ENCODE results near the gene OGFOD3.

OGFOD3 gene

DNA sequence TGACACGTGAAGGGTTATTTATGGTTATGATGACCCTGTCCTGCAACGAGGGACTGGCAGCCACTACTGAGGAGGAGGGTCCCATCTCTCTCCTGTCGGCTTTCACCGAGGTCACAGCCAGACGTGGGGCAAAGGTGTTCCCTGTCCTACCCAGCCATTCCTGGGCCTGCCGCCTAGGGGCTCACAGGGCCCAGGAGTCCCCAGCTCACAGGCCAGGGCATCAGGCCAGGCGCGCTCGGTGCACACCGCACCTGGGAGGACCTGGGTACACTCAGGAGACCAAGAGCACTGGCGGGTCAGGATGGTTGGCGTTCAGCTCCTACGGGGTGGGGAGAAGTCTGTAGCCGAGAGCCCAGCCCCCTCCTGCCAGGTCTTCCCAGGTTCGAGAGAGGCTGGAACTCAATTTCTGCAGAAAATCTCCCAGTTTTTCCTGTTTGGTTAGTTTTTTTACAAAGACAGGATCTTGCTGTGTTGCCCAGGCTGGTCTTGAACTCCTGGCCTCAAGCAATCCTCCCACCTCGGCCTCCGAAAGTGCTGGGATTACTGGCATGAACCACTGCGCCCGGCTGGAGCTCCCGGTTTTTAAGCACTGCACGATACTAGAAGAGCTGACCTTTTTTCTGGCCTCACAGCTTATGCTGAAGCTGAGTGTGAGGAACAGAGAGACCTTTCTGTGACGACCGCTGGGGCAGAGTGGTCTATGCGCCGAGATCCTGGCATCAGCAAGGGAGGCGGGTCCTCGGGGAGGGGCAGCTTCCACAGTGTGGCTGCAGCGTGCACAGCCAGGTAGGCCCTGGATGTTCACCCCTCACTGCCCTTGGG is 24.5 kb upstream of the OGFOD3 start:
- peak overlapping the region in 1 of 2 donors; percentile 17 for H3K4me3 Mint-ChIP-seq
- H3K36me3 Mint-ChIP-seq = peaks cover 29 to 40% of the 10 kb centered on the region in 2 donors
- no peak for DNase-seq
- H3K27ac Mint-ChIP-seq = peak overlapping the region; percentile 82
- H3K27me3 Mint-ChIP-seq = no peaks in the 10 kb centered on the region
- no peak for ATAC-seq (replicated peaks)
- no peaks in the 10 kb centered on the region for H3K9me3 Mint-ChIP-seq
- H3K4me1 Mint-ChIP-seq = peaks cover 36 to 79% of the 10 kb centered on the region in 2 donors

DNA sequence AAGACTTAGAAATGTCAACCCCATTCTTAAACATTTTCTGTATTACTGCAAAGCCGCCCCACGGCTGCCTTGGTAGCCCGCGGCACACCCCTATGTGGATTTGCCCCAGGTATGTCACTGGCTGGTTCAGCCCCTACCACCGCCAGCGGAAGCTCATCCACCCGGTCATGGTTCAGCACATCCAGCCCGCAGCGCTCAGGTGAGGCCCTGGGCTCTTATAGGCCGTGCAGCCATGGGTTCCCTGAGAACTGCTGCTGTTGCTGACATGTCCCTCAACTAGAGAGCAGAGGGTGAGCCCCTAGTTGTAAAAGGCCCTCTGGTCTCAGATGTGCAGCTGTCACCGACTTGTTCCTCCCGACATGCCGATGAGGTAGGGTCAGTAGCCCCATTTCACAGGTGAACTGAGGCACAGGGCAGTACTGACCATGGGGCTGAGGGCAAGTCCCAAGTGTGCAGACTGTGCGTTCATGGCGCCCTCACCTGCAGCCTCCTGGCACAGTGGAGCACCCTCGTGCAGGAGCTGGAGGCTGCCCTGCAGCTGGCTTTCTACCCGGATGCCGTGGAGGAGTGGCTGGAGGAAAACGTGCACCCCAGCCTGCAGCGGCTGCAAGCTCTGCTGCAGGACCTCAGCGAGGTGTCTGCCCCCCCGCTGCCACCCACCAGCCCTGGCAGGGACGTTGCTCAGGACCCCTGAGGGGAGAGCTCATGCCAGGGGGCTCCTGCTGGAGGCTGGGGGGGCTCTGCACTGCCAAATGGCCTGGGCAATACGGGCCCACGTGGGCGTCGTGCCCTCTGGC is 23.5 kb upstream of the OGFOD3 start:
- no peaks in the 10 kb centered on the region for H3K9me3 Mint-ChIP-seq
- peak overlapping the region; percentile 19 to 54 for H3K4me3 Mint-ChIP-seq
- peaks cover 32 to 69% of the 10 kb centered on the region in 2 donors for H3K4me1 Mint-ChIP-seq
- no peak for DNase-seq
- no peaks in the 10 kb centered on the region for H3K27me3 Mint-ChIP-seq
- peaks cover 34 to 39% of the 10 kb centered on the region in 2 donors for H3K36me3 Mint-ChIP-seq
- H3K27ac Mint-ChIP-seq = peak overlapping the region; percentile 87
- ATAC-seq (replicated peaks) = peak; percentile 9 to 15

DNA sequence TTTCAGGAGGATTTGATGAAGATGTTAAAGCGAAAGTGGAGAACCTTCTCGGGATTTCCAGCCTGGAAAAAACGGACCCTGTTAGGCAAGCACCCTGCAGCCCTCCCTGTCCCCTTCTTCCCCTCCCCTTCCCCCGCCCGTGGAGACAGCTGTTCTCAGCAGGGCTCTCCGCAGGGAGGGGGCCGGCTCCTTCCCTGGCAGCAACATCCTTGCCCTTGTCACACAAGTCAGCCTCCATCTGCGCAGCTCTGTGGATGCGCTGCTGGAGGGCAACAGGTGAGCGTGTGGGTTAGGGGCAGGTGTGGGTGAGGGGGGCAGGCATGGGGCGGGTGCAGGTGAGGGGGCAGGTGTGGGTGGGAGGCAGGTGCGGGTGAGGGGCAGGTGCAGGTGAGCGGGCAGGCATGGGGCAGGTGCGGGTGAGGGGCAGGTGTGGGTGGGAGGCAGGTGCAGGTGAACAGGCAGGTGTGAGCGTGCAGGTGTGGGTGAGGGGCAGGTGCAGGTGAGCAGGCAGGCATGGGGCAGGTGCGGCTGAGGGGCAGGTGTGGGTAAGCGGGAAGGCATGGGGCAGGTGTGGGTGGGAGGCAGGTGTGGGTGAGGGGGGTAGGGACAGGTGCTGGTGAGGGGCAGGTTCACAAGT is 22.7 kb upstream of the OGFOD3 start:
- H3K27ac Mint-ChIP-seq = peak overlapping the region; percentile 93
- DNase-seq = no peak
- H3K4me1 Mint-ChIP-seq = peaks cover 30 to 61% of the 10 kb centered on the region in 2 donors
- no peaks in the 10 kb centered on the region for H3K27me3 Mint-ChIP-seq
- peak in 1 of 2 donors; percentile 4 for ATAC-seq (replicated peaks)
- H3K4me3 Mint-ChIP-seq = peak overlapping the region; percentile 55 to 68
- peaks cover 27 to 34% of the 10 kb centered on the region in 2 donors for H3K36me3 Mint-ChIP-seq
- no peaks in the 10 kb centered on the region for H3K9me3 Mint-ChIP-seq

DNA sequence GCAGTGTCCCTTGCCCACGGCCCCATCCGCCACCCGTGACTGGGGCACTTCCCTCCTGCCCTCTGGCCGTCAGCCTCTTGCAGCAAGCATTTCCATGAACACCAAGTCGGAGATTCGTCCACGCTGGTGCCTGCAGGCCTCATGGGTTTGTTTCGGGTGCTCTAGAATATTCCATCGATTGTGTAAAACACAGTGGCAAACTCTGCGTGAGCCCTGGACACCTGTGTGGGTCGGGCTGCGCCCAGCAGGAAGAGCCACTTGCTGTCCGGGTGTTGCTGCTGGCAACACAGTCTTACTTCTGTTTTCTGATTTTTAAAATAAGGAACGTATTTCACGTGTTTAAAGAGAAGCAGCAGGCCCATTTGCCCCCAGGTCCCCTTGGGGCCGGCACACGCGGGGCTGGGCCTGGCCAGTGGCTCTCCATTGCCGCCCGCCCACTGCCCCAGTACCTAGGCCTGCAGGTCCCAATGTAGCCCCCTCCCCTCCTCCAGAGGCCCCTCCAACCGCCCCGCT is 22.1 kb upstream of the OGFOD3 start:
- H3K9me3 Mint-ChIP-seq = no peaks in the 10 kb centered on the region
- peaks cover 24 to 57% of the 10 kb centered on the region in 2 donors for H3K4me1 Mint-ChIP-seq
- peak overlapping the region; percentile 55 to 68 for H3K4me3 Mint-ChIP-seq
- peak overlapping the region; percentile 93 for H3K27ac Mint-ChIP-seq
- peak; percentile 39 to 53 for ATAC-seq (replicated peaks)
- no peaks in the 10 kb centered on the region for H3K27me3 Mint-ChIP-seq
- peaks cover 22 to 28% of the 10 kb centered on the region in 2 donors for H3K36me3 Mint-ChIP-seq
- DNase-seq = no peak

DNA sequence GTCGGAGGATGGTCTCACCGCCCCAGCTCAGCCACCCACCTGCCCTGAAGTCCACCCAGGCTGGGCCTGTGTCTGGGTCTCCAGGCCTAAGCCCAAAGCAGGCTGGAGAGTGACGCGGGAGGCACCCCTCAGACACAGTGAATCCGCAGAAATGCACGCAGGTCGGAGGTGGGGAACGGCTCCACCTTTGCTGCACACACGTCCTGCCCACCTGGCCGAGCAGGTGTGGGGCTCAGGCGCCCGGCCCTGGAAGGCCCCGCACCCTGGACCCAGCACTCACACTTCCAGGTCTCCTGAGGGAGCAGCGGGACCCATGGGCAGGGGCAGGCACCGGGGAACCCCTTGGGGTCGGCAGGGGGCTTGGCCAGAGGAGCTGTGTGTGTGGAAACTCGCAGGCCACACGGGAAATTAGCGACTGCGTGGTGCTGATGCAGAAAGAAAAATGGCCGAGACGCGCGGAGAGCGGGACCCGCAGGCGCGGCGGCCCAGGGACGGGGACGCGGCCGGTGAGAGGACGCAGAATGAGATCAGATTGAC is 21.5 kb upstream of the OGFOD3 start:
- H3K36me3 Mint-ChIP-seq = peaks cover 20 to 28% of the 10 kb centered on the region in 2 donors
- no peak for DNase-seq
- peaks cover 28 to 61% of the 10 kb centered on the region in 2 donors for H3K4me1 Mint-ChIP-seq
- peak overlapping the region; percentile 69 for H3K27ac Mint-ChIP-seq
- peak in 1 of 2 donors; percentile 6 for ATAC-seq (replicated peaks)
- H3K27me3 Mint-ChIP-seq = no peaks in the 10 kb centered on the region
- no peaks in the 10 kb centered on the region for H3K9me3 Mint-ChIP-seq
- peak overlapping the region in 1 of 2 donors; percentile 68 for H3K4me3 Mint-ChIP-seq

DNA sequence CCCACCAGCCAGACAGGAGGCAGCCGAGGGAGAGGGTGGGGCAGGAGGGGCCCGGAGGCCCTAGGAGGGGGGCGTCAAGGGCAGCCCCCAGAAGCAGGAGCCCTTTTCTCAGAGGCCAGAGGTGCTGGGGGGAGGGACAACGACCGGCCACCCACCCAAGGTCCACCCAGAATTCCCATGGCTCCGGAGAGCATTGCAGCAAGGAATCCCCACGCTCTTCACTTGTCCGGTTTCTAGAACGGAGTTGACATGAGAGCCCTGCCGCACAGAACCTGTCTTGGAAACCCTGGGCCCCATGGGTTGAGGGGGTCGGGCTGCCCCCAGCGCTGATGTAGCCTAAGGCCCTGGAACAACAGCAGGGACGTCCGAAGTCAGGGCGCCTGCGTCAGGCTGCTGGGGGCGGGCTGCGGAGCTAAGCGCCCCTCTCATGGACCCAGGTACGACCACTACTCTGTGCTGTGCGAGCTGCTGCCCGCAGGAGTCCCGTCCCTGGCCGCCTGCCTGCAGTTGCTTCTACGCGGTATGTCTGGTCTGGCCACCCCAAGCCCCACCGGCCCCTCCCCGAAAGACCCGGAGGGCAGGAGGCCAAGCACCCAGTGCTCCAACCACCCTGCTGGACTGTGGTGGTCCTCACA is 20.9 kb upstream of the OGFOD3 start:
- peak overlapping the region; percentile 69 for H3K27ac Mint-ChIP-seq
- peaks cover 29 to 67% of the 10 kb centered on the region in 2 donors for H3K4me1 Mint-ChIP-seq
- H3K36me3 Mint-ChIP-seq = peaks cover 20 to 29% of the 10 kb centered on the region in 2 donors
- no peak overlapping the region for H3K4me3 Mint-ChIP-seq
- ATAC-seq (replicated peaks) (no peak), DNase-seq (no peak)
- H3K27me3 Mint-ChIP-seq = no peaks in the 10 kb centered on the region
- H3K9me3 Mint-ChIP-seq = no peaks in the 10 kb centered on the region

DNA sequence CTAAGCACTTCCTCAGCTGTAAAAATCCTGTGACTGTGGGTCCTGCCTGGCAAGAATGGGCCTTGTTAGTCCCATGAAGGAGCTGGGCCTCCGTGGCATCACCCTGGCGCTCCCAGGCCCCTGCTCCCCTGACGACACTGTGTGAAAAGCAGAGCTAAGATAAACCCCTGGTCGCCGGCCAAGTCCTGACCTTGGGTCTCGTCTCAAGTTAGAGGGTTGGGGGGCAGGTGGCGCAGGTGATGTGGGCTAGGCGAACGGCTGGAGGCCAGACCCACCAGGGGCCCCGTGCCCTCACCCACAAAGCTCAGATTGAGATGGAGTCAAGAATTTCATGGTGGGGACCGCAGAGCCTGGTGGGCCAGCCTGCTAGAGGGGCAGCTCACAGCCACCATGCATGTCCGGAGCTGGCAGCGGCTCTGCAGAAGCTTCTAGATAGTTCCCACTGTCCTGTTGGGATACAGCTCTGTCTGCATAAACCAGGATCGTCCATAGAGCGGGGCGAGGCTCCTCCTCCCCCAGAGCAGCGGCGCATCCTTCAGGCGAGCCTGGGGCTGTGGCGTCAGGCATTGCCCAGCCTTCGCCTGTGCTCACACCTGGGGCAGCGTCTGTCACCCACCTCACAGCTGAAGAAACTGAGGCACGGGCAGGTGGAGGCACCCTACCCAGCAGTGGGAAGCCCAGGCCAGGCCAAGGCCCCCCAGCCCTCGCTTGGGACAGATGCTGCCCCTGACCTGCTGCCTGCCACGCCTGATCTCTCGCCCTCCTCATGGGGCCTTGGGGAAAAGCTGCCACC is 20.2 kb upstream of the OGFOD3 start:
- no peak for ATAC-seq (replicated peaks)
- no peak overlapping the region for H3K4me3 Mint-ChIP-seq
- H3K27ac Mint-ChIP-seq = peak overlapping the region; percentile 51

DNA sequence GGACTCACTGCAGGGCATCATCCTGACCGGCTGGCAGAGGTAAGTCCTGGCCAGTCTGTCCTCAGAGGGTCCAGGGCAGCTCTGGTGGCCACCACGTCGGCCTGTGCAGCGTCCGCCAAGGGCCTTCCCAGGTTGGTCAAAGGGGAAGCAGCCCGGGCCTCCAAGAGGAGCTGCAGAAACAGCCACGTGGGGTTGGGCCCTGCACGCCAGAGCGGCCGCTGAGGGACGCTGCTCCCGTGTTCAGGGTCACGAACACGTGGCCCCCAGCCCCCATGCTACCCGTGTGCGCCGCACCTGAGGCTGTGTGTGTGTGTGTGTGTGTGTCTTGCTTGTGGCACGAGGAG is 18.9 kb upstream of the OGFOD3 start:
- DNase-seq = no peak
- Mint-ChIP-seq H3K27ac (peak overlapping the region; percentile 71), H3K4me1 (peaks cover 25 to 65% of the 10 kb centered on the region in 2 donors), H3K4me3 (no peak overlapping the region), H3K9me3 (no peaks in the 10 kb centered on the region), H3K36me3 (peaks cover 17 to 26% of the 10 kb centered on the region in 2 donors), H3K27me3 (no peaks in the 10 kb centered on the region)
- no peak for ATAC-seq (replicated peaks)

More for the DNA sequence above, 20.2 kb upstream of the OGFOD3 start:
- H3K27me3 Mint-ChIP-seq = no peaks in the 10 kb centered on the region
- H3K36me3 Mint-ChIP-seq = peaks cover 24 to 33% of the 10 kb centered on the region in 2 donors
- H3K4me1 Mint-ChIP-seq = peaks cover 31 to 74% of the 10 kb centered on the region in 2 donors
- no peak for DNase-seq
- no peaks in the 10 kb centered on the region for H3K9me3 Mint-ChIP-seq

DNA sequence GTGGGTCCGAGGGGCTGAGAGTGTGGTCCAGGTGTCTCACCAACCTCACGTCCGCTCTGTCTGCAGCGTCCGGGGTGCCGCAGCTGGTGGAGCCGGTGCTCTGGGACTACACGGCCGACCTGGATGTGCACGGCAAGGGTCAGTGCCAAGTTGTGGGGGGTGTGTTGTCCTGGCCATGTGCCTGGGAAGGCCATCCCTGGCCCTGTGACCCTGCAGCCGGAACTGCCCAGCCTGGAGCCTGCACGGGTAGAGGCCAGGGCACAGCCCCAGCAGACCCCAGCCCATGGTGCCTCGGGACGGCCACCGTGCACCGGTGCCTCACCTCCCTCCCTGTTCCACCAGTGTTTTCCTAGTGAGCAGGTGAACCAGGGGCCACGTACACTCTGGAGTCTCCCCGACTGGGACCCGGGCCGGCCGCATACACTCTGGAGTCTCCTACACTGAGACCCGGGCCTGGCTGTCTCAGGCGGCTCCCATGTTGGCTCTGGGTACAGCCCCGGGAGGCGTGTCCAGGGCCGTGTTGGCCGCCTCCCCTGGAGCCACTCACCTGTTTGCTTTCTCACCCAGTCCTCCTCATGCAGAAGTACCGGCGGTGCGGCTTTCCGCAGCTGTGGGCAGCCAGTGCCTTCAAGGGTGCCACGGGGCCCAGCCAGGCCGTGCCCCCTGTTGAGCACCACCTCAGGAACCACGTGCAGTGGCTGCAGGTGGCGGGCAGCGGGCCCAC is 18.4 kb upstream of the OGFOD3 start:
- ATAC-seq (replicated peaks) (no peak), DNase-seq (no peak)
- H3K27me3 Mint-ChIP-seq = no peaks in the 10 kb centered on the region
- peak overlapping the region; percentile 47 for H3K27ac Mint-ChIP-seq
- H3K36me3 Mint-ChIP-seq = peaks cover 15 to 25% of the 10 kb centered on the region in 2 donors
- peaks cover 23 to 60% of the 10 kb centered on the region in 2 donors for H3K4me1 Mint-ChIP-seq
- H3K9me3 Mint-ChIP-seq = no peaks in the 10 kb centered on the region
- no peak overlapping the region for H3K4me3 Mint-ChIP-seq

DNA sequence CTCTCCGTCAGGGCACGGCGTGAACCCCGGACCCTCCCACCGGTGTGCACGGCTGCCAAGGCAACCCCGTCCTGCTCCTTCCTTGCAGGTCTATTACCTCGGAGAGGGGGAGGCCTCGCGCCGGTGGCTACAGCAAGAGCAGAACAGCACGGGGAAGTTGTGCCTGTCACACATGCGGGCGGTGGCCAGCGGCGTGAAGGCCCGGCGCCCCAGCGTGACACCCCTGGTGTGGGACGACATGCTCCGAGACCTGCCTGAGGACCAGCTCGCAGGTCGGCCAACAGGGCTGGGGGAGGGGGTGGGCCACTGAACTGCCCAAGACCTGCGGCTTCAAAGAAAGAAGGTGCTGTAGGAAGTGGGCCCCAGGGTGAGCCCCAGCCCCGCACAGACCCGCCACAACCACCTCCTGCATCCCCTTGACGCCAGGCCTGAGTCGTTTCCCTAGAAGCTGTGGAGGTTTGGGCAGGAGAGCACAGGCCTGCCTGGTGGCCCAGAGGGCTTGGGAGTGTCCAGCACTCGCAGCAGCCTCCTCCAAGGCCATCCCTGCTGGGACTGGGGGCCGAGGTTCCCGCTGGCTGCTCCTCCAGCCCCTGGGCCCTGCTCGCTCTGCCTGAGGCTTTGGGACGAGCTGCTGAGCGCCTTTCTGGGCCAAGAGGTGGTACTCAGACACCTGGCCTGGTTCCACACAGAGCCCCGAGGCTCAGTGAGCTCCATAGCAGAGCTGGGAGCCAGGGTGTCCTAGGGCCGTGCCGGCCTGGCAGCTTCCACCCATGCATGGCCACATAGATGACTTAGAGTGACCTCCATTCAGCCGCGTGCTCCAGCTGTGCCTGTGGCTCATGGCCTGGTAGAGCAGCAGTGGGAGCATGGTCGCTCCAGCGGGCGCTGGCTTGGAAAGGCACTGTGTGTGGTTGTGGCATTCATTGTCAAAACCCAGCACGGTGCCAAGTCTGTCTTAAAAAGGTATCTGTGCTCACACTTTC is 17.5 kb upstream of the OGFOD3 start:
- peaks cover 17 to 51% of the 10 kb centered on the region in 2 donors for H3K4me1 Mint-ChIP-seq
- no peak overlapping the region for H3K4me3 Mint-ChIP-seq
- no peak overlapping the region for H3K27ac Mint-ChIP-seq
- H3K36me3 Mint-ChIP-seq = peaks cover 20 to 29% of the 10 kb centered on the region in 2 donors
- H3K9me3 Mint-ChIP-seq = no peaks in the 10 kb centered on the region
- DNase-seq = no peak
- no peaks in the 10 kb centered on the region for H3K27me3 Mint-ChIP-seq
- ATAC-seq (replicated peaks) = no peak

DNA sequence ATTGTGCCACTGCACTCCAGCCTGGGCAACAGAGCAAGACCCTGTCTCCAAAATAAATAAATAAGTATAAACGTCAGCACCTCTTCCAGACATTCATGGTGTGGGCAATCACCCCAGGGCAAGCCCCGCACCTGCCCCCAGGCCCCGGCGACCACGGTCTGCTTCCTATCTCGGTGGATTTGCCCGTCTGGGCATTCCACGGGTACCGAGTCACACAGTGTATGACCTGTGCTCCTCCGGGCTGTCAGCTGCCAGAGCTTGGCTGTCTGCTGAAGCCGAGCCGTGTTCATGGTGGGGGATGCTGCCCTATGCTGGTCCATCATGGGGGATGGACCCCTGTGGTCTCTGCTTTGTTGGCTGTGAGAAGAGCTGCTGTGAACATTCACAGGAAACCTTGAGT is 16.7 kb upstream of the OGFOD3 start:
- Mint-ChIP-seq H3K36me3 (peaks cover 20 to 24% of the 10 kb centered on the region in 2 donors), H3K27me3 (no peaks in the 10 kb centered on the region), H3K9me3 (no peaks in the 10 kb centered on the region), H3K4me3 (no peak overlapping the region), H3K27ac (peak overlapping the region; percentile 14), H3K4me1 (peaks cover 11 to 46% of the 10 kb centered on the region in 2 donors)
- ATAC-seq (replicated peaks) (no peak), DNase-seq (no peak)

DNA sequence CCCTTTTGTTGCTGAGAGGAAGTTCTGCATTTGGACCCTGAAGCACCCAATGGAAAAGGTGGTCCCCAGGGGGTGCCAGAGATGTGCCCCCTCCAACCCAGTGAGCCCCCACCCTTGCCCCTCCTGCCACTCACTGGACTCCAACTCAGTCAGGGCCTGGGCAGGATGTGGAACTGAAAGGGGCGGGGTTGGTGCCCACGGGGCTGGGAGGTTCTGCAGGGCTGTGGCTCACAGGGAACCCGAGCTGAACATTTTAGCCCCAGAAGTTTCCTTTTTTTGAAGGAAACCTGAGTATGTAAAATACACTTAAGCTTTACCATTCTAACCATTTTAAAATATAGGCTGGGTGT is 15.8 kb upstream of the OGFOD3 start:
- peaks cover 18 to 46% of the 10 kb centered on the region in 2 donors for H3K4me1 Mint-ChIP-seq
- H3K36me3 Mint-ChIP-seq = peaks cover 28 to 32% of the 10 kb centered on the region in 2 donors
- no peaks in the 10 kb centered on the region for H3K9me3 Mint-ChIP-seq
- DNase-seq (no peak), ATAC-seq (replicated peaks) (peak; percentile 78 to 91)
- H3K27me3 Mint-ChIP-seq = no peaks in the 10 kb centered on the region
- H3K27ac Mint-ChIP-seq = peak overlapping the region; percentile 51
- peak overlapping the region in 1 of 2 donors; percentile 48 for H3K4me3 Mint-ChIP-seq

Measured in stimulated activated naive B cell treated with anti-CD40 and anti-IgM and Interleukin-4, amounts not matched to agents 10 μg/mL and 1 μg/mL and 100 μg/mL, for 72 hours (primary cell).